ENCODE data around the gene BHLHA15. TPM values are rescaled to one million over a fixed set of nuclear protein-coding genes. Genes with fewer than 3 reads are reported as not detected.

BHLHA15 gene
- total RNA-seq, 1 donor, result 1.3 TPM

GRCh38 chr7:98167653-98168052, 43.6 kb upstream of the BHLHA15 start:
- no peak for TF ChIP-seq CTCF (IDR thresholded peaks at IDR 0.05; ENCODE audit: insufficient read depth, low read depth, low read length)

GRCh38 chr7:98168181-98168903, 42.9 kb upstream of the BHLHA15 start:
- TF ChIP-seq CTCF (IDR thresholded peaks at IDR 0.05; ENCODE audit: insufficient read depth, low read depth, low read length), result peak; percentile 78
- no peak overlapping the region for H3K4me3 ChIP-seq (ENCODE audit: low read depth, low read length)
- DNase-seq (ENCODE audit: low read depth), result peak; percentile 67

More at GRCh38 chr7:98167653-98168052, 43.6 kb upstream of the BHLHA15 start:
- no peak overlapping the region for H3K4me3 ChIP-seq (ENCODE audit: low read depth, low read length)
- DNase-seq (ENCODE audit: low read depth), result no peak

GRCh38 chr7:98168904-98169621, 42.2 kb upstream of the BHLHA15 start:
- DNase-seq (ENCODE audit: low read depth), result no peak
- no peak overlapping the region for H3K4me3 ChIP-seq (ENCODE audit: low read depth, low read length)
- no peak for TF ChIP-seq CTCF (IDR thresholded peaks at IDR 0.05; ENCODE audit: insufficient read depth, low read depth, low read length)

GRCh38 chr7:98170966-98171365, 40.3 kb upstream of the BHLHA15 start:
- H3K4me3 ChIP-seq (ENCODE audit: low read depth, low read length), result no peak overlapping the region
- no peak for TF ChIP-seq CTCF (IDR thresholded peaks at IDR 0.05; ENCODE audit: insufficient read depth, low read depth, low read length)
- no peak for DNase-seq (ENCODE audit: low read depth)

- H3K4me3 ChIP-seq (ENCODE audit: low read depth, low read length), result no peak overlapping the region
- TF ChIP-seq CTCF (IDR thresholded peaks at IDR 0.05; ENCODE audit: insufficient read depth, low read depth, low read length), result no peak
- no peak for DNase-seq (ENCODE audit: low read depth)
These were observed 39.8 kb upstream of the BHLHA15 start for GRCh38 chr7:98171449-98171848.

- DNase-seq (ENCODE audit: low read depth), result no peak
- TF ChIP-seq CTCF (IDR thresholded peaks at IDR 0.05; ENCODE audit: insufficient read depth, low read depth, low read length), result no peak
These were observed 36.6 kb upstream of the BHLHA15 start for GRCh38 chr7:98174334-98175259.

More at GRCh38 chr7:98174334-98175259, 36.6 kb upstream of the BHLHA15 start:
- no peak overlapping the region for H3K4me3 ChIP-seq (ENCODE audit: low read depth, low read length)

All from fibroblast of villous mesenchyme (primary cell).